D721Med (cell line): ENCODE measurements around the gene CAMK2A.
"Not testable (repeated sequence)": the region's sequence is repeated elsewhere in the genome, so short reads cannot be mapped to it uniquely, and the experiment has no call there.

Experiments used
- DNase-seq: peaks from one replicate; pipeline ENCODE4 v3.0.0; 2011; ENCODE audit warnings: low spot score; ENCODE audit not compliant: insufficient read length
- FAIRE-seq: peaks from 2 replicates; lab custom pipeline; 2011; peaks lifted over from hg19 to GRCh38; lab: Jason Lieb, UNC
- CTCF ChIP-seq: IDR thresholded peaks from 2 replicates; pipeline ENCODE4 v1.5.1; 2012; ENCODE audit warnings: mild to moderate bottlenecking, control low read depth; ENCODE audit not compliant: insufficient read depth; ENCODE audit errors: missing control alignments

The CAMK2A gene

GRCh38 chr5:150239099-150239793, 50.3 kb downstream of the CAMK2A start:
- FAIRE-seq (no peak), DNase-seq (no peak)
- TF ChIP-seq CTCF: no peak

DNA sequence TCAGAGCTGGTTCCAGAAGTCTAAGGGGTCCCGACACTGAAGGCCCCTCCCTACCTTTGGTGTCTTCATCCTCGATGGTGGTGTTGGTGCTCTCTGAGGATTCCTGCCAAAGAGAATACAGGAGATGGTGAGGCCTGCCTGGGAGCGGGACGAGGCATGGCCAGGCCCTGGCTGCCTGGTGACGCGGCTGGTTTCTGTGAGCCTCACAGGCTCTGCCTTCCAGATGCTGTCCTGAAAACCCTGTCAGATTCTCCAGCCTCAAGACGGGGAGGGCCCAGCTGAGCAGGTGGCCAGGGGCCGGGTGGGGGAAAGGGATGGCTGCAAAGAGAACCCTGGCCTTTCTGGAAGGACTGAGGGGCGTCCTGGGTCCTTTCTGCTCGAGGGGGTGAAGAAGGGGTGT, 50.9 kb downstream of the CAMK2A start:
- DNase-seq (no peak), FAIRE-seq (no peak)
- TF ChIP-seq CTCF: no peak

DNA sequence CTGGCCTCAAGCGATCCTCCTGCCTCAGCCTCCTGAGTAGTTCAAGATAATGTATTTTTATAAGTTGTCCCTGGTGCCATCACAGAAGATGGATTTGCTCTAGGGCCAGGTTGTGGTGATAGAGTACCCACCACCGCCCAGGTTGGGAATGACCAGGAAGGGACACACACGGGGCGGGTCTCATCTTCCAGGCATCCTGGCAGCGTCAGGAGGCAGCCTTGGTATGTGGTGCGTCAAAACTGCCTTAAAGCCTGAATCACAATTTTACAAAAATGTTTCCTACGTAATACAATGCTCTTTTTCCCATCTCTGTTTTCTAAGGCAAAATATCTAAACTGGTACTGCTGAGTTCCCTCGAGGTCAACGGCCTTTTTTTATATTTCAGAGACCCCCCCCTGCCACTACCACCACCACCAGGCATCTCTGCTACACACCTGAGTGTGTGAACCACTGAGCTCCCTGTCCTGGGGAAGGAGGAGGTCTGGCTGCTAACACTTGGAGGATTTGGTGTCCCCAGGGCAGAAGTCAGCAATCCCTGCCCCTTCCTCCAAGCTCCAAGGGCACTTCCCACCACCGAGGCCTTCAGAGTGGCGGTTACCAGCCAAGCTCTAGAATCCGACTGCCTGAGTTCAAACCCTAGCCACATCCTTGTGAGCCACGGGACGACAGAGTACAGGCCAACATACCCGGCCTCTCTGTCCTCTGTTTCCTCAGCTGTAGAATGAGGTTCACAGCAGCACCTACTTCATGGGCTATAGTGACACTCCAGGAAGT, 52.4 kb downstream of the CAMK2A start:
- no peak for DNase-seq
- no peak for TF ChIP-seq CTCF
- FAIRE-seq: no peak

DNA sequence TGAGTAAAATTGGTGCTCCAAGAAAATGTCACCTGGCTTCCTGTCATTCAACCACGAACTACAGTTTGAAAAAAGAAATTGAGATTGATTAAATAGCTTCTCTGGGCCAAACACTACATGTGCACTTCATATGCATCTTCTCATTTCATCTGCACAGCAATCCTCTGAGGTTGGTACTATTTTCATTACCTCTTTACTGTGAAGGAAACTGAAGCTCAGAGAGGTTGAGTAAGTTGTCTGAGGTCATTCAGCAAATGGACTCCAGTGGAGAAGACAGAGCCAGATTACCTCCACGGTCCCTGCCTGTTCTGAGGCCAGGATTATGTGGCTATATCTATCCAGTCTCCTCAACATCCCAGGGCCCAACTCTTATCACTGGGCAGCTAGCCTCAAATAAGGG, 53.3 kb downstream of the CAMK2A start:
- no peak for TF ChIP-seq CTCF
- FAIRE-seq (no peak), DNase-seq (no peak)

- DNase-seq (no peak), FAIRE-seq (no peak)
- TF ChIP-seq CTCF: no peak
Observed at GRCh38 chr5:150235500-150235854, 54.1 kb downstream of the CAMK2A start.

- DNase-seq (no peak), FAIRE-seq (no peak)
- TF ChIP-seq CTCF: no peak
Observed at GRCh38 chr5:150234576-150235499, 54.7 kb downstream of the CAMK2A start.

GRCh38 chr5:150233706-150234105, 55.9 kb downstream of the CAMK2A start:
- not testable (repeated sequence) for FAIRE-seq

More at GRCh38 chr5:150233706-150234105, 55.9 kb downstream of the CAMK2A start:
- not testable (repeated sequence) for DNase-seq
